GM12873 (cell line): Measurements from ENCODE around the gene DACH2.

Experiments used
- TF ChIP-seq, protein P1 (sequence below): IDR thresholded peaks from 2 replicates; pipeline ENCODE4 v1.5.1; 2012; ENCODE audit warnings: low read depth, mild to moderate bottlenecking, moderate library complexity, low read length, control low read depth; ENCODE audit not compliant: insufficient read depth; ENCODE audit errors: missing control alignments

The DACH2 gene

DNA sequence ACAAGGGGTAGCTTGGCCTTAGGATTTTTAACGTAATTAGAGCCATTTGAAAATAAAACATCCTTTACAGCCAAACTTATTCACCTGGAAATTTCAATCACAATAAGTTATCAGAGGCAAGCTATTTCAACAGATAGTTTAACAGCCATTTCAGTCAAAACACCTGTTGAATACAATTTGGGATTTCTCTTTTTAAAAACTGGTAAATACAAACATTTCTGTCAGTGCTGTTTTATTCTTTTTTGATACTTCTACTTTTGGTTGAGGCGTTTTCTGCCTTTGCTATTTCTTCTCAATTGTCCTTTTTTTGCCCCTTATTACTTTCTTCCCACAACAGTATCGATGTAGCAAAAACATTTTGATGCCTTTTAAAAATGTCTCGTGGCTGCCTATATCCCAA lies 2.1 kb upstream of the DACH2 start:
- TF ChIP-seq, protein P1, sequence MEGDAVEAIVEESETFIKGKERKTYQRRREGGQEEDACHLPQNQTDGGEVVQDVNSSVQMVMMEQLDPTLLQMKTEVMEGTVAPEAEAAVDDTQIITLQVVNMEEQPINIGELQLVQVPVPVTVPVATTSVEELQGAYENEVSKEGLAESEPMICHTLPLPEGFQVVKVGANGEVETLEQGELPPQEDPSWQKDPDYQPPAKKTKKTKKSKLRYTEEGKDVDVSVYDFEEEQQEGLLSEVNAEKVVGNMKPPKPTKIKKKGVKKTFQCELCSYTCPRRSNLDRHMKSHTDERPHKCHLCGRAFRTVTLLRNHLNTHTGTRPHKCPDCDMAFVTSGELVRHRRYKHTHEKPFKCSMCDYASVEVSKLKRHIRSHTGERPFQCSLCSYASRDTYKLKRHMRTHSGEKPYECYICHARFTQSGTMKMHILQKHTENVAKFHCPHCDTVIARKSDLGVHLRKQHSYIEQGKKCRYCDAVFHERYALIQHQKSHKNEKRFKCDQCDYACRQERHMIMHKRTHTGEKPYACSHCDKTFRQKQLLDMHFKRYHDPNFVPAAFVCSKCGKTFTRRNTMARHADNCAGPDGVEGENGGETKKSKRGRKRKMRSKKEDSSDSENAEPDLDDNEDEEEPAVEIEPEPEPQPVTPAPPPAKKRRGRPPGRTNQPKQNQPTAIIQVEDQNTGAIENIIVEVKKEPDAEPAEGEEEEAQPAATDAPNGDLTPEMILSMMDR = no peak

DNA sequence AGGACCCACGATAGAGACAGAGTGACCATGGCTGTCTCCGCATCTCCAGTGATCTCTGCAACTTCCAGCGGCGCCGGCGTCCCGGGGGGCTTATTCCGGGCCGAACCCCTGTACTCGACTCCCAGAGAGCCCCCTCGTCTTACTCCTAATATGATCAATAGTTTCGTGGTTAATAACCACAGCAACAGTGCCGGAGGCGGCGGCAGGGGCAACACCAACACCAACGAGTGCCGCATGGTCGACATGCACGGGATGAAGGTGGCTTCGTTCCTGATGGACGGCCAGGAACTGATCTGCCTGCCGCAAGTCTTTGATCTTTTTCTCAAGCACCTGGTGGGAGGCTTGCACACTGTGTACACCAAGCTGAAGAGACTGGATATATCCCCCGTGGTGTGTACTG lies 343 bp downstream of the DACH2 start:
- TF ChIP-seq, protein P1 = no peak

DNA sequence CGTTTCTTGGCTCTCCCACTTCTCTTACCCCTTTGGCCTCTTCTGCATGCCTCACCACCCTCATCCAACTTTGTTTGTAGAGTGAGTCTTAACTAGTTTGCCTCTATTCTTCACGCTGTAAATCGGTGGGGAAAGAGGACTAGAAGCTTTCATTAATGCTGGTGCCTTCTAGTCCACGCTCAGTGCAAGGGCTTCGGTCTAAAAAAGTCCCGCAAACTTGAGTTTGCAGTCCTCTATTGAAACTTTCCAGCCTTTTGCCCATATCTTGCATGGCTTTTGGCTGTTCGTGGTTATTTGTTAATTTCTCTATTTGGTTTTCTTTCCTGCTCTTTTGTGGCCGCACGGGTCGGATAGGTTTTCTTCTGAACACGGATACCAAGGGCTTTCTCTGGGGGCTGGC lies 868 bp downstream of the DACH2 start:
- TF ChIP-seq, protein P1 = no peak

DNA sequence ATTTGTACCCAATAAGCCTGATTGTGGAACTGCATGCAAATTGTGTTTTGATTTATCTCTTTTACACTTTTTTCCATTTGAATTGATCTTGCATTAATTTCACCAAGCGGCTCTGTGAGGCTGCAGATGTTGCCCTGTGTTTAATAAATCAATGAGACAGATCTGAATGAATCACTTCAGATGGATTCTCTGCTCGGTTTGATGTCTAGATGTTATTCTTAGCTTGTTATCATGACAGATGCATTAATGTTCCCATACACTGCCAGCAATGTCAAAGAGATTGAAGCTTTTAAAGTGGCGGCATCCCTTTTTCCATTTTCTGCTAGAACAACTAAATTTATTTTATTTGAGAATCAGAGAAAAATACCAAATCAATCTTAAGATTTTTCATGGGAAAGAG lies 6.3 kb downstream of the DACH2 start:
- TF ChIP-seq, protein P1 = no peak

DNA sequence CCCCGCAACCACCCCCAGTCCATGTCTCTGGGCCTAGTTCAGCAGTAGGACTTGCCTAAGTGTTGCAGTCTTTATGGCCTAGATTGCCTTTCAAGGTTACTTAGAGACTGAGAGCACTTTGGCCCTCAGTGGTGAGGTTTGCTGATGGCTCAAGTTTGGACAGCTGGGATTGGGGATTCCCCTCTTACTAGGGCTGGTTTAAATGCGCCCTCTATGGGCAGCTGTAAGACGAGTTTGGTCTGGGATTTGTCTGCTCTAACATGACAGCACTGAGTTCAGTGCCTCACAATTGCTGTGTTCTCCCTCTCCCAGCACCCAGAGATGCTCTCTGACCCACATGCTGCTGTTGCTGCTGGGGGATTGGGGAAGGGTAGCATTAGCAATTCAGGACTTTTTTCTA lies 23.1 kb downstream of the DACH2 start:
- TF ChIP-seq, protein P1 = peak; percentile 64

DNA sequence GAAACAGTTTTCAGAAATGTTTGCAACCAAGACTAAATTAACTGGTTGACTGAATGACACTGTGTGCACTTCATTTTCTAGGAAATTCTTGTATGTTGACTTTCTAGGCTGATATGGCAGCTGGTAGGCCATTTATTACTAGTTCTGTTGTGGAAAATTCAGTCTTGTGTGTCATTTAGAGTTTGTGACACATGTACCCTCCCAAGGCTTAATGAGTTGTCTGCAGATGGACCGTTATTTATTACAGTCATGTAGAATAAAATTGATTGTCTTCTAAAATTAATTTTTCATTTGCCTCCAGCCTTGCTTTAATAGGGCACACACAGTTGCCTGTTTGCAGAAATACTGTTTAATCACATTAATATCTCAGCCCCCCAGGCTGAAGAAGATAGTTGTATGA lies 30.7 kb downstream of the DACH2 start:
- TF ChIP-seq, protein P1 = no peak

DNA sequence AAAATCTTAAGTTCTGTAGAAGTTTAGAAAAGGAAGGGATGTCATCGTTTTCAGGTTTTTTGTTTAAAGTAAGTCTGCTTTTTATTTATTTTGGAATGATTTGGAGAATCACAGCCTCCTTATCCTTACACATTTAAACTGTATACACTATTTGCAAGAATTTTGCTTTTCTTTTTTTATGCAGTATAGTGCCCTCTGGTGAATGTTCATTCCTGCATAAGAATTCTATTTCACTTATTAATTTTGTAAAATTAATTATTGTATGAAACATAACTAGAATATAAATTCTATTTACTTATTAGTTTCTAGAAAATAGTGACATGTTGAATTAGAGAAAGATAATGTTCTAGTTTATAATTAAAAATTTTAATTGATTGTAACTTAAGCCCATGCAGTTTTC lies 44.6 kb downstream of the DACH2 start:
- TF ChIP-seq, protein P1 = no peak
